ENCODE measurements around the gene MBP.
A peak's percentile ranks its signal among the peaks of the same experiment; 100 is the strongest.

The MBP gene

GRCh38 chr18:77079088-77079487 lies 53.5 kb downstream of the MBP start:
- no peak for DNase-seq

- no peak for DNase-seq
These were observed 53.9 kb downstream of the MBP start for GRCh38 chr18:77078690-77079070.

- DNase-seq: no peak
These were observed 54.5 kb downstream of the MBP start for GRCh38 chr18:77077941-77078689.

- no peak for DNase-seq
These were observed 55.2 kb downstream of the MBP start for GRCh38 chr18:77077401-77077800.

GRCh38 chr18:77076111-77076510 lies 56.5 kb downstream of the MBP start:
- no peak for DNase-seq

- no peak for DNase-seq
These were observed 58.2 kb downstream of the MBP start for GRCh38 chr18:77074431-77074830.

- DNase-seq: no peak
These were observed 59.1 kb downstream of the MBP start for GRCh38 chr18:77073336-77074093.

- DNase-seq: no peak
These were observed 60.0 kb downstream of the MBP start for GRCh38 chr18:77072566-77072965.

GRCh38 chr18:77071711-77072292 lies 60.8 kb downstream of the MBP start:
- peak; percentile 65 for DNase-seq

- no peak for DNase-seq
These were observed 61.5 kb downstream of the MBP start for GRCh38 chr18:77071061-77071460.

- no peak for DNase-seq
These were observed 62.0 kb downstream of the MBP start for GRCh38 chr18:77070627-77071026.

- DNase-seq: no peak
These were observed 62.7 kb downstream of the MBP start for GRCh38 chr18:77069931-77070330.

GRCh38 chr18:77069482-77069881 lies 63.1 kb downstream of the MBP start:
- DNase-seq: no peak

- peak; percentile 51 for DNase-seq
These were observed 64.0 kb downstream of the MBP start for GRCh38 chr18:77068321-77069312.

- peak; percentile 76 for DNase-seq
These were observed 65.1 kb downstream of the MBP start for GRCh38 chr18:77067291-77068061.

GRCh38 chr18:77066689-77067088 lies 65.9 kb downstream of the MBP start:
- no peak for DNase-seq

GRCh38 chr18:77066101-77066500 lies 66.5 kb downstream of the MBP start:
- no peak for DNase-seq

- DNase-seq: peak; percentile 51
These were observed 67.2 kb downstream of the MBP start for GRCh38 chr18:77065221-77065981.

GRCh38 chr18:77063260-77063659 lies 69.3 kb downstream of the MBP start:
- peak; percentile 69 for DNase-seq

GRCh38 chr18:77062518-77063003 lies 70.0 kb downstream of the MBP start:
- peak; percentile 59 for DNase-seq

GRCh38 chr18:77061946-77062517 lies 70.6 kb downstream of the MBP start:
- DNase-seq: peak; percentile 65

All from activated T-cell treated with anti-CD3 and anti-CD28 coated beads, Interleukin-2, amount 50 U/mL, for 1 hour (primary cell).